A549 treated with ZK216348 at 1 μM for 4 hours (cell line): ENCODE measurements around the gene PYGO2. TPM values are rescaled to one million over a fixed set of nuclear protein-coding genes. Genes with fewer than 3 reads are reported as not detected.

Source experiments
- total RNA-seq: library from RNA; stranded (reverse); fragments of 200-300 nt; extraction: Qiagen RNA extraction; gene quantifications from 5 replicates; pipeline ENCODE4 v1.2.3, GENCODE V29; 2022; ENCODE audit warnings: low read depth

Gene PYGO2
- 17.3 to 25.2 TPM (median 22.8 TPM) in 5 replicates for total RNA-seq

GRCh38 chr1:154961207-154962155 is at the start of gene PYGO2:
Gene PYGO2, minus strand, starts transcription at chr1:154961782. Its CDS starts 206 bp downstream, at chr1:154961576.

GRCh38 chr1:155002464-155003226 is 41.1 kb upstream of the PYGO2 start, which contains the start of gene ZBTB7B:
Gene ZBTB7B, plus strand, starts transcription at chr1:155002802. Its CDS starts 11,859 bp downstream, at chr1:155014661.

GRCh38 chr1:154993572-154994268 is 32.1 kb upstream of the PYGO2 start, which contains the start of gene LENEP:
Gene LENEP, plus strand, starts transcription at chr1:154993586. Its CDS starts 22 bp downstream, at chr1:154993608.

GRCh38 chr1:154982897-154983648 is 21.5 kb upstream of the PYGO2 start, which contains the start of gene FLAD1:
Gene FLAD1, plus strand, starts transcription at chr1:154983344. Its CDS starts 351 bp downstream, at chr1:154983695.

GRCh38 chr1:154974102-154974807 is 12.7 kb upstream of the PYGO2 start, which contains the start of gene CKS1B:
Gene CKS1B, plus strand, starts transcription at chr1:154974681. Its CDS starts 65 bp downstream, at chr1:154974746.

GRCh38 chr1:154970631-154971340 is 9.2 kb upstream of the PYGO2 start, which contains the start of gene SHC1:
Gene SHC1, minus strand, starts transcription at chr1:154970747. Its CDS starts 221 bp downstream, at chr1:154970526.

GRCh38 chr1:154955718-154956543 is 5.7 kb downstream of the PYGO2 start, which contains the start of gene PBXIP1:
Gene PBXIP1, minus strand, starts transcription at chr1:154956099. Its CDS starts 2,378 bp downstream, at chr1:154953721.

GRCh38 chr1:154936555-154937084 is 25.0 kb downstream of the PYGO2 start, which contains the start of gene PMVK:
Gene PMVK, minus strand, starts transcription at chr1:154936719. Its CDS starts 34 bp downstream, at chr1:154936685.

Other genes starting within 250 kb of the PYGO2 start
- 0.01 to 0.09 TPM (median 0.07 TPM) in 4 of 5 replicates, not detected in the other for gene KCNN3, start 91.5 kb downstream of the PYGO2 start, total RNA-seq
- 35.1 to 45.6 TPM (median 42.4 TPM) in 5 replicates for gene PMVK, start 25.1 kb downstream of the PYGO2 start, total RNA-seq
- 9.6 to 16.8 TPM (median 14.3 TPM) in 5 replicates for gene PBXIP1, start 5.7 kb downstream of the PYGO2 start, total RNA-seq
- 127 to 198 TPM (median 190 TPM) in 5 replicates for gene SHC1, start 9.0 kb upstream of the PYGO2 start, total RNA-seq
- 315 to 374 TPM (median 341 TPM) in 5 replicates for gene CKS1B, start 12.9 kb upstream of the PYGO2 start, total RNA-seq
- gene FLAD1, start 21.6 kb upstream of the PYGO2 start, total RNA-seq: 32.7 to 48.4 TPM (median 44.8 TPM) in 5 replicates
- not detected in 5 replicates for gene LENEP, start 31.8 kb upstream of the PYGO2 start, total RNA-seq
- gene ZBTB7B, start 41.0 kb upstream of the PYGO2 start, total RNA-seq: 23.6 to 45.7 TPM (median 42.3 TPM) in 5 replicates
- 0.47 to 0.72 TPM (median 0.64 TPM) in 4 of 5 replicates, not detected in the other for gene DCST2, start 72.0 kb upstream of the PYGO2 start, total RNA-seq
- not detected in 5 replicates for gene DCST1, start 72.0 kb upstream of the PYGO2 start, total RNA-seq
- 43.4 to 105 TPM (median 89.4 TPM) in 5 replicates for gene ADAM15, start 89.5 kb upstream of the PYGO2 start, total RNA-seq
- 7.5 to 11.6 TPM (median 10.4 TPM) in 5 replicates for gene EFNA4, start 102.0 kb upstream of the PYGO2 start, total RNA-seq
- gene EFNA3, start 117.1 kb upstream of the PYGO2 start, total RNA-seq: 5.0 to 6.2 TPM (median 5.8 TPM) in 5 replicates
- gene EFNA1, start 166.1 kb upstream of the PYGO2 start, total RNA-seq: 25.9 to 37.5 TPM (median 31.4 TPM) in 5 replicates
- gene SLC50A1, start 174.1 kb upstream of the PYGO2 start, total RNA-seq: 30.3 to 36.9 TPM (median 34.9 TPM) in 5 replicates
- 48.3 to 103 TPM (median 102 TPM) in 5 replicates for gene DPM3, start 178.7 kb upstream of the PYGO2 start, total RNA-seq
- 165 to 271 TPM (median 248 TPM) in 5 replicates for gene KRTCAP2, start 211.5 kb upstream of the PYGO2 start, total RNA-seq
- gene TRIM46, start 212.1 kb upstream of the PYGO2 start, total RNA-seq: 1.0 to 3.1 TPM (median 1.8 TPM) in 5 replicates
- 6.7 to 10.8 TPM (median 9.2 TPM) in 5 replicates for gene THBS3, start 246.1 kb upstream of the PYGO2 start, total RNA-seq
- gene MTX1, start 246.9 kb upstream of the PYGO2 start, total RNA-seq: 53.5 to 74.7 TPM (median 69.1 TPM) in 5 replicates